NCI-H524 treated with DMSO at 0.1 percent for 48 hours (cell line): ENCODE data around the gene SSUH2.
"Not testable (repeated sequence)": the region's sequence is repeated elsewhere in the genome, so short reads cannot be mapped to it uniquely, and the experiment has no call there.

Experiments used
- DNase-seq: peaks from one replicate; lab custom pipeline; 2025; lab: John Stamatoyannopoulos, UW

Gene SSUH2

GRCh38 chr3:8659242-8659641, 14.6 kb upstream of the SSUH2 start:
- DNase-seq = no peak

GRCh38 chr3:8658306-8659212, 14.0 kb upstream of the SSUH2 start:
- DNase-seq = no peak

GRCh38 chr3:8657804-8658305, 13.3 kb upstream of the SSUH2 start:
- DNase-seq = no peak

GRCh38 chr3:8656240-8656639, 11.6 kb upstream of the SSUH2 start:
- DNase-seq = no peak

- DNase-seq = no peak
These were observed 10.8 kb upstream of the SSUH2 start for GRCh38 chr3:8655387-8655835.

- not testable (repeated sequence) for DNase-seq
These were observed 10.2 kb upstream of the SSUH2 start for GRCh38 chr3:8654572-8655329.

- DNase-seq = no peak
These were observed 9.3 kb upstream of the SSUH2 start for GRCh38 chr3:8653800-8654408.

GRCh38 chr3:8652324-8652987, 7.9 kb upstream of the SSUH2 start:
- DNase-seq = no peak

- no peak for DNase-seq
These were observed 7.1 kb upstream of the SSUH2 start for GRCh38 chr3:8651418-8652323.

- DNase-seq = no peak
These were observed 6.2 kb upstream of the SSUH2 start for GRCh38 chr3:8650583-8651416.

GRCh38 chr3:8649757-8650156, 5.2 kb upstream of the SSUH2 start:
- no peak for DNase-seq

GRCh38 chr3:8648909-8649741, 4.5 kb upstream of the SSUH2 start:
- DNase-seq = no peak

- DNase-seq = no peak
These were observed 2.8 kb upstream of the SSUH2 start for GRCh38 chr3:8647137-8647985.

- no peak for DNase-seq
These were observed 1.8 kb upstream of the SSUH2 start for GRCh38 chr3:8646313-8646938.

GRCh38 chr3:8645712-8646111, 1.1 kb upstream of the SSUH2 start:
- no peak for DNase-seq

GRCh38 chr3:8643693-8644365, 769 bp downstream of the SSUH2 start:
- DNase-seq = no peak

GRCh38 chr3:8642001-8642400, 2.6 kb downstream of the SSUH2 start:
- no peak for DNase-seq
